ENCODE results near the gene PDE6C. TPM values are rescaled to one million over a fixed set of nuclear protein-coding genes. Genes with fewer than 3 reads are reported as not detected.

The PDE6C gene
- total RNA-seq, 1 experiment from 2014 or later, result not detected

GRCh38 chr10:93603023-93603422, 9.3 kb upstream of the PDE6C start (continued):
- TF ChIP-seq STAT6 (CRISPR knock-in tag; conservative IDR thresholded peaks at IDR 0.05; ENCODE audit: low read depth) (no peak), ZNF121 (CRISPR knock-in tag; IDR thresholded peaks at IDR 0.05) (no peak), SP1 (CRISPR knock-in tag; conservative IDR thresholded peaks at IDR 0.05) (no peak)

DNA sequence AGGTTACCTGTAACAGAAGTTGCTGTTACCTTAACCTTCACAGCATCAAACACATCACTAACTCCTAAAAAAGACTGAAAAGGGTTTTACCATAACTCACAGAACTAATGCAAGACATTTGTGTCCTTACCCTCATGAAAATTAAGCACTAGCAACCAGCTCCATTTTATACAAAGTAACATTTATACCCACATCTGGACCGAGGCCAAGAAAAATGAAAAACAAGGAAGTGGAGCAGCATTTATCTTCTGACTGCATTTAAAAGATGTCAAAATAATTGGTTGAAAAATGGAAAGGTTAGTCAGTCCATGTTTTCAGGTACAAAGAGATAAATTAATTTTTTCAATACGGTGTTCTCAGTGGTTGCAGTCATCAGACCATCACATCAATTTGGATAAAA, 8.2 kb upstream of the PDE6C start:
- Mint-ChIP-seq H3K27me3 (ENCODE audit: low read depth) (peaks cover 53% of the 10 kb centered on the region), H3K27ac (no peak overlapping the region), H3K4me1 (peaks cover 8% of the 10 kb centered on the region), H3K4me3 (no peak overlapping the region), H3K9me3 (peaks cover 4% of the 10 kb centered on the region; the same call in 1 of the 2 replicates), H3K36me3 (no peaks in the 10 kb centered on the region)
- no peak for DNase-seq (ENCODE audit: low spot score)
- ChIA-PET CTCF (interaction anchor here (0.9 kb wide), 1 partner anchor 49 kb away, joined by 3 read pairs; no protein-coding TSS in a partner anchor), POLR2A (no interaction called here)
- no peak for TF ChIP-seq ELF4 (CRISPR knock-in tag; IDR thresholded peaks at IDR 0.05; ENCODE audit: low read depth)
- TF ChIP-seq ZSCAN18 (CRISPR knock-in tag; IDR thresholded peaks at IDR 0.05), result no peak
- no peak for TF ChIP-seq GTF2I (CRISPR knock-in tag; conservative IDR thresholded peaks at IDR 0.05)
- no peak for TF ChIP-seq JUN (CRISPR knock-in tag; IDR thresholded peaks at IDR 0.05)
- no peak for TF ChIP-seq ZNF219 (CRISPR knock-in tag; IDR thresholded peaks at IDR 0.05; ENCODE audit: borderline replicate concordance)
- TF ChIP-seq, protein P1, sequence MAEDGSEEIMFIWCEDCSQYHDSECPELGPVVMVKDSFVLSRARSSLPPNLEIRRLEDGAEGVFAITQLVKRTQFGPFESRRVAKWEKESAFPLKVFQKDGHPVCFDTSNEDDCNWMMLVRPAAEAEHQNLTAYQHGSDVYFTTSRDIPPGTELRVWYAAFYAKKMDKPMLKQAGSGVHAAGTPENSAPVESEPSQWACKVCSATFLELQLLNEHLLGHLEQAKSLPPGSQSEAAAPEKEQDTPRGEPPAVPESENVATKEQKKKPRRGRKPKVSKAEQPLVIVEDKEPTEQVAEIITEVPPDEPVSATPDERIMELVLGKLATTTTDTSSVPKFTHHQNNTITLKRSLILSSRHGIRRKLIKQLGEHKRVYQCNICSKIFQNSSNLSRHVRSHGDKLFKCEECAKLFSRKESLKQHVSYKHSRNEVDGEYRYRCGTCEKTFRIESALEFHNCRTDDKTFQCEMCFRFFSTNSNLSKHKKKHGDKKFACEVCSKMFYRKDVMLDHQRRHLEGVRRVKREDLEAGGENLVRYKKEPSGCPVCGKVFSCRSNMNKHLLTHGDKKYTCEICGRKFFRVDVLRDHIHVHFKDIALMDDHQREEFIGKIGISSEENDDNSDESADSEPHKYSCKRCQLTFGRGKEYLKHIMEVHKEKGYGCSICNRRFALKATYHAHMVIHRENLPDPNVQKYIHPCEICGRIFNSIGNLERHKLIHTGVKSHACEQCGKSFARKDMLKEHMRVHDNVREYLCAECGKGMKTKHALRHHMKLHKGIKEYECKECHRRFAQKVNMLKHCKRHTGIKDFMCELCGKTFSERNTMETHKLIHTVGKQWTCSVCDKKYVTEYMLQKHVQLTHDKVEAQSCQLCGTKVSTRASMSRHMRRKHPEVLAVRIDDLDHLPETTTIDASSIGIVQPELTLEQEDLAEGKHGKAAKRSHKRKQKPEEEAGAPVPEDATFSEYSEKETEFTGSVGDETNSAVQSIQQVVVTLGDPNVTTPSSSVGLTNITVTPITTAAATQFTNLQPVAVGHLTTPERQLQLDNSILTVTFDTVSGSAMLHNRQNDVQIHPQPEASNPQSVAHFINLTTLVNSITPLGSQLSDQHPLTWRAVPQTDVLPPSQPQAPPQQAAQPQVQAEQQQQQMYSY (CRISPR knock-in tag; IDR thresholded peaks at IDR 0.05), result no peak
- no peak for TF ChIP-seq RELA (CRISPR knock-in tag; IDR thresholded peaks at IDR 0.05; ENCODE audit: borderline replicate concordance)
- TF ChIP-seq E2F5 (CRISPR knock-in tag; IDR thresholded peaks at IDR 0.05), result no peak
- TF ChIP-seq, protein P2, sequence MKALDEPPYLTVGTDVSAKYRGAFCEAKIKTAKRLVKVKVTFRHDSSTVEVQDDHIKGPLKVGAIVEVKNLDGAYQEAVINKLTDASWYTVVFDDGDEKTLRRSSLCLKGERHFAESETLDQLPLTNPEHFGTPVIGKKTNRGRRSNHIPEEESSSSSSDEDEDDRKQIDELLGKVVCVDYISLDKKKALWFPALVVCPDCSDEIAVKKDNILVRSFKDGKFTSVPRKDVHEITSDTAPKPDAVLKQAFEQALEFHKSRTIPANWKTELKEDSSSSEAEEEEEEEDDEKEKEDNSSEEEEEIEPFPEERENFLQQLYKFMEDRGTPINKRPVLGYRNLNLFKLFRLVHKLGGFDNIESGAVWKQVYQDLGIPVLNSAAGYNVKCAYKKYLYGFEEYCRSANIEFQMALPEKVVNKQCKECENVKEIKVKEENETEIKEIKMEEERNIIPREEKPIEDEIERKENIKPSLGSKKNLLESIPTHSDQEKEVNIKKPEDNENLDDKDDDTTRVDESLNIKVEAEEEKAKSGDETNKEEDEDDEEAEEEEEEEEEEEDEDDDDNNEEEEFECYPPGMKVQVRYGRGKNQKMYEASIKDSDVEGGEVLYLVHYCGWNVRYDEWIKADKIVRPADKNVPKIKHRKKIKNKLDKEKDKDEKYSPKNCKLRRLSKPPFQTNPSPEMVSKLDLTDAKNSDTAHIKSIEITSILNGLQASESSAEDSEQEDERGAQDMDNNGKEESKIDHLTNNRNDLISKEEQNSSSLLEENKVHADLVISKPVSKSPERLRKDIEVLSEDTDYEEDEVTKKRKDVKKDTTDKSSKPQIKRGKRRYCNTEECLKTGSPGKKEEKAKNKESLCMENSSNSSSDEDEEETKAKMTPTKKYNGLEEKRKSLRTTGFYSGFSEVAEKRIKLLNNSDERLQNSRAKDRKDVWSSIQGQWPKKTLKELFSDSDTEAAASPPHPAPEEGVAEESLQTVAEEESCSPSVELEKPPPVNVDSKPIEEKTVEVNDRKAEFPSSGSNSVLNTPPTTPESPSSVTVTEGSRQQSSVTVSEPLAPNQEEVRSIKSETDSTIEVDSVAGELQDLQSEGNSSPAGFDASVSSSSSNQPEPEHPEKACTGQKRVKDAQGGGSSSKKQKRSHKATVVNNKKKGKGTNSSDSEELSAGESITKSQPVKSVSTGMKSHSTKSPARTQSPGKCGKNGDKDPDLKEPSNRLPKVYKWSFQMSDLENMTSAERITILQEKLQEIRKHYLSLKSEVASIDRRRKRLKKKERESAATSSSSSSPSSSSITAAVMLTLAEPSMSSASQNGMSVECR (CRISPR knock-in tag; IDR thresholded peaks at IDR 0.05; ENCODE audit: borderline replicate concordance), result no peak
- no peak for TF ChIP-seq GRHL2 (CRISPR knock-in tag; IDR thresholded peaks at IDR 0.05; ENCODE audit: insufficient replicate concordance, severe bottlenecking)
- TF ChIP-seq ZBTB21 (CRISPR knock-in tag; IDR thresholded peaks at IDR 0.05; ENCODE audit: borderline replicate concordance), result no peak
- no peak for ATAC-seq
